OCI-LY7 (cell line): ENCODE results near the gene WWTR1. TPM values are rescaled to one million over a fixed set of nuclear protein-coding genes. Genes with fewer than 3 reads are reported as not detected.

ENCODE experiments used
- BruUV-seq: library from RNA; stranded (reverse); fragments of 400-500 nt; replicated peaks from 2 replicates; lab custom pipeline; 2021; lab: Mats Ljungman, UMichigan
- CTCF ChIA-PET: fragments of 300-600 bp; sonication (Branson Sonifier 250); formaldehyde crosslinking; loops from one replicate; lab custom pipeline; 2022; ENCODE audit warnings: antibody characterized with exemption; ENCODE audit not compliant: unreplicated experiment; lab: Charles Lee
- POLR2A ChIA-PET: fragments of 300-600 bp; sonication (Branson Sonifier 250); formaldehyde crosslinking; loops from one replicate; lab custom pipeline; 2022; ENCODE audit warnings: antibody characterized with exemption; lab: Charles Lee
- DNase-seq: peaks from one replicate; pipeline ENCODE4 v3.0.0-alpha.2; 2015; ENCODE audit warnings: low spot score
- H2AFZ ChIP-seq: fragments of 200-600 bp; sonication (generic), shearing (Covaris generic); 2 replicates; pipeline ENCODE4 v1.6.1; 2014; ENCODE audit warnings: mild to moderate bottlenecking, antibody characterized with exemption, low read length, moderate library complexity
- H3K27ac ChIP-seq: fragments of 200-600 bp; sonication (generic); 2 replicates; pipeline ENCODE4 v1.5.1; 2014; ENCODE audit warnings: mixed run types, low read depth, mild to moderate bottlenecking, moderate library complexity, low read length, inconsistent platforms; ENCODE audit not compliant: poor library complexity, severe bottlenecking
- H3K36me3 ChIP-seq: fragments of 200-600 bp; sonication (generic); 2 replicates; pipeline ENCODE4 v1.6.1; 2014; ENCODE audit warnings: mild to moderate bottlenecking, antibody characterized with exemption, low read length, moderate library complexity, mixed read lengths; ENCODE audit not compliant: insufficient read depth
- H3K4me1 ChIP-seq: fragments of 200-600 bp; sonication (generic); 2 replicates; pipeline ENCODE4 v1.5.1; 2014; ENCODE audit warnings: mild to moderate bottlenecking, low read length; ENCODE audit not compliant: insufficient read depth, poor library complexity, severe bottlenecking
- H3K4me2 ChIP-seq: fragments of 200-600 bp; sonication (generic); 2 replicates; pipeline ENCODE4 v1.6.1; 2014; ENCODE audit warnings: mild to moderate bottlenecking, low read length
- H3K4me3 ChIP-seq: fragments of 200-600 bp; sonication (generic); 2 replicates; pipeline ENCODE4 v1.5.1; 2014; ENCODE audit warnings: mild to moderate bottlenecking, low read depth, low read length; ENCODE audit not compliant: poor library complexity, severe bottlenecking
- H3K79me2 ChIP-seq: fragments of 200-600 bp; sonication (generic); 2 replicates; pipeline ENCODE4 v1.6.1; 2016; ENCODE audit warnings: low read depth, mild to moderate bottlenecking, low read length, moderate library complexity, mixed read lengths; ENCODE audit not compliant: insufficient read depth
- H3K9me2 ChIP-seq: fragments of 200-600 bp; sonication (generic); 2 replicates; pipeline ENCODE4 v1.6.1; 2016; ENCODE audit warnings: mild to moderate bottlenecking, low read length, mixed read lengths; ENCODE audit not compliant: insufficient read depth
- H3K9me3 ChIP-seq: fragments of 200-600 bp; sonication (generic); 2 replicates; pipeline ENCODE4 v1.6.1; 2014; ENCODE audit warnings: mild to moderate bottlenecking, mixed run types, low read length, mixed read lengths
- H4K20me1 ChIP-seq: fragments of 200-600 bp; sonication (generic); 2 replicates; pipeline ENCODE4 v1.6.1; 2014; ENCODE audit warnings: mild to moderate bottlenecking, antibody characterized with exemption, low read length, moderate library complexity, mixed read lengths; ENCODE audit not compliant: insufficient read depth
- CTCF ChIP-seq: fragments of 200-600 bp; sonication (generic); conservative IDR thresholded peaks from 2 replicates; pipeline ENCODE4 v1.5.1; 2014; ENCODE audit warnings: mild to moderate bottlenecking, antibody characterized with exemption, low read length, moderate library complexity, mixed read lengths
- EZH2phosphoT487 ChIP-seq: fragments of 200-600 bp; sonication (generic); IDR thresholded peaks from 2 replicates; pipeline ENCODE4 v1.6.1; 2018; ENCODE audit warnings: low read depth, borderline replicate concordance, mild to moderate bottlenecking, mixed run types, antibody characterized with exemption, low read length, moderate library complexity, mixed read lengths
- intact Hi-C: fragments of 100-400 bp; cut with micrococcal nuclease; formaldehyde crosslinking; loops from one replicate; pipeline ENCODE4 v1.10.0; 2022; ENCODE audit not compliant: unreplicated experiment
- total RNA-seq, 2 experiments: library from RNA; depleted of rRNA in 1 of 2; stranded (reverse); fragments of >200 nt in 1 of 2; shearing (Covaris generic) in 1 of 2; gene quantifications; 2 replicates each; pipeline ENCODE4 v1.2.3, GENCODE V29; 2014 to 2022

Gene WWTR1
- total RNA-seq, 2 experiments from 2014 or later = 0.15 TPM; not detected in 1

DNA sequence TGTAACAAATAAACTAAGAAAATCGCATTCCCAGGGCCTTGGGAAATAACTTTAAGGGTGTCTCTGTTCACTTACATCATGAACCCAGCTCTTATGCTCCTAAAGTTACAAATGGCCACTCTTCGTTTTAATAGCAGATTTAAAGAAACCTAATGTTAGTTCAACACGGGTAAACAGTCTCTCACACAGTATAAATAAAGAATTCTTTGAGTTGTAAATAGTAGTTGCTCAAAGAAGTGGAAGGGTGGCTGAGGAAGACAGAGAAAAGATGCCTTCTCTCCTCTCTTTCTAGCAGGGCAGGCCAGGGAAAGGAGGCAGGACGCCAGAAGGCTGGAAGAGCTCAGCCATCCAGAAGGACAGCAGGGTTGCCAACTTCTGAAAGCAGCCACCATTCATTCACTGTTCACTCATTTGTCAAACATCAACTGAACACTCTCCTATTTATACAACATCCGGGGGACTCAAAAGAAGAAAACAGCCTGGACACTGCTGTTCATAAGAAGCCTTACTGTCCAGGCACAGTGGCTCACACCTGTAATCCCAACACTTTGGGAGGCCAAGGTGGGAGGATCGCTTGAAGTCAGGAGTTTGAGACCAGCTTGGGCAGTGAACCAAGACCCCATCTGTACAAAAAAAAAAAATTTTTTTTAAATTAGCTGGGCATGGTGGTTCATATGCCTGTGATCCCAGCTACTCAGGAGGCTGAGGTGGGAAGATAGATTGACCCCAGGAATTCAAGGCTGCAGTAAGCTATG lies 47.3 kb downstream of the WWTR1 start:
- intact Hi-C loops = loop anchor here (10.0 kb wide), 1 partner anchor 486 kb away; the partner anchor contains the start of gene HPS3
- TF ChIP-seq CTCF (no peak), EZH2phosphoT487 (no peak)
- Histone ChIP-seq H3K4me2 (no peak overlapping the region), H3K79me2 (no peaks in the 10 kb centered on the region), H3K9me3 (no peaks in the 10 kb centered on the region), H3K4me1 (no peaks in the 10 kb centered on the region), H3K27ac (no peak overlapping the region), H3K9me2 (no peaks in the 10 kb centered on the region), H4K20me1 (no peaks in the 10 kb centered on the region), H2AFZ (no peak overlapping the region), H3K36me3 (no peaks in the 10 kb centered on the region), H3K4me3 (no peak overlapping the region)
- POLR2A ChIA-PET = no interaction called here
- BruUV-seq = no TSS peak
- no peak for DNase-seq
- CTCF ChIA-PET = no interaction called here

DNA sequence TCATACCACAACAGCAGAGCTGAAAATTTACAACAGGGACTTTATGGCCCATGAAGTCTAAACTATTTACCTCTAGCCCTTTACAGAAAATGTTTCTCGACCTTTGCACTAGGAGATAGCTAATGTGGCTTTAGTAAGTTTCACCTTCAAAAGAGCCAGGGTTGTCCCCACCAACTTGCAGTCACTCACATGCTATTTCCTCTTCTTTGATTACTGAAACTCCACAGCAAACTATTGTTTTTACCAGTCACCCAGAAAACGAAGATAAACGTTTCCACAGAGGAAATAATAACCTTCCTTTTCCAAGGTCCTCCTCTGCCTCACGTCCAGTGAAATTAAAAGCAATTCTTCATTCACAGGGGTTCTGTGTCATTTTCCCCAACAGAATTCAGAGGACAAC lies 48.2 kb downstream of the WWTR1 start:
- Histone ChIP-seq H3K4me2 (no peak overlapping the region), H3K9me3 (no peaks in the 10 kb centered on the region), H3K27ac (no peak overlapping the region), H3K79me2 (no peaks in the 10 kb centered on the region), H4K20me1 (no peaks in the 10 kb centered on the region), H2AFZ (no peak overlapping the region), H3K4me1 (no peaks in the 10 kb centered on the region), H3K4me3 (no peak overlapping the region), H3K9me2 (no peaks in the 10 kb centered on the region), H3K36me3 (no peaks in the 10 kb centered on the region)
- ChIA-PET CTCF (no interaction called here), POLR2A (interaction anchor here (0.7 kb wide), 1 partner anchor 121 kb away, joined by 3 read pairs; no protein-coding TSS in a partner anchor)
- no peak for TF ChIP-seq EZH2phosphoT487
- no peak for TF ChIP-seq CTCF
- intact Hi-C loops = no loop called here
- no peak for DNase-seq
- no TSS peak for BruUV-seq

DNA sequence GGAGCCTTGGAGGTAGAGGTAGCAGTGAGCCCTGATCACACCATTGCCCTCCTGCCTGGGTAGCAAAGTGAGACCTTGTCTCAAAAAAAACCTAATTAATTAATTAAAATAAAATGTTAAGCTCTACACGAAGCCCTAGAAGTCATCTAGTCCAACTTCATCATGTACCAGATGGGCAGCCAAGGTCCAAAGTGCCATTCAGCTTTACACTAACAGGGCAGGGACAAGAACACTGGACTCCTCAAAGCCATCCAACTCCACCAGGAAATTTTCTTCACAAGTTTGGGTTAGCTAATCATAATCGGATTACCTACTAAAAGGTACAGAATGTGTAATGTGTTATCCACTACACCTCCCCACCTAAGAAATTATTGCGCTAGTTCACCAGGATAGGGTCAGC lies 48.8 kb downstream of the WWTR1 start:
- DNase-seq = no peak
- Histone ChIP-seq H3K9me3 (no peaks in the 10 kb centered on the region), H3K27ac (no peak overlapping the region), H3K79me2 (no peaks in the 10 kb centered on the region), H3K4me3 (no peak overlapping the region), H3K9me2 (no peaks in the 10 kb centered on the region), H3K36me3 (no peaks in the 10 kb centered on the region), H4K20me1 (no peaks in the 10 kb centered on the region), H2AFZ (no peak overlapping the region), H3K4me1 (no peaks in the 10 kb centered on the region), H3K4me2 (no peak overlapping the region)
- POLR2A ChIA-PET = interaction anchor here (0.7 kb wide), 1 partner anchor 121 kb away, joined by 3 read pairs; no protein-coding TSS in a partner anchor
- no peak for TF ChIP-seq EZH2phosphoT487
- TF ChIP-seq CTCF = no peak
- intact Hi-C loops = no loop called here
- CTCF ChIA-PET = no interaction called here
- BruUV-seq = no TSS peak
